HuH-7.5 (cell line): ENCODE measurements around the gene KBTBD12.
"Not testable (repeated sequence)": the region's sequence is repeated elsewhere in the genome, so short reads cannot be mapped to it uniquely, and the experiment has no call there.

ENCODE experiments used
- DNase-seq: peaks from one replicate; pipeline ENCODE4 v3.0.0; 2011; ENCODE audit warnings: low spot score

The KBTBD12 gene, protein sequence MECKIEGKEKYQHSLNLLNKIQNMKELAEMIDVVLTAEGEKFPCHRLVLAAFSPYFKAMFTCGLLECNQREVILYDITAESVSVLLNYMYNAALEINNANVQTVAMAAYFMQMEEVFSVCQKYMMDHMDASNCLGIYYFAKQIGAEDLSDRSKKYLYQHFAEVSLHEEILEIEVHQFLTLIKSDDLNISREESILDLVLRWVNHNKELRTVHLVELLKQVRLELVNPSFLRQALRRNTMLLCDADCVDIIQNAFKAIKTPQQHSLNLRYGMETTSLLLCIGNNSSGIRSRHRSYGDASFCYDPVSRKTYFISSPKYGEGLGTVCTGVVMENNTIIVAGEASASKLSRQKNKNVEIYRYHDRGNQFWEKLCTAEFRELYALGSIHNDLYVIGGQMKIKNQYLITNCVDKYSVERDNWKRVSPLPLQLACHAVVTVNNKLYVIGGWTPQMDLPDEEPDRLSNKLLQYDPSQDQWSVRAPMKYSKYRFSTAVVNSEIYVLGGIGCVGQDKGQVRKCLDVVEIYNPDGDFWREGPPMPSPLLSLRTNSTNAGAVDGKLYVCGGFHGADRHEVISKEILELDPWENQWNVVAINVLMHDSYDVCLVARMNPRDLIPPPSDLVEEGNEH

DNA sequence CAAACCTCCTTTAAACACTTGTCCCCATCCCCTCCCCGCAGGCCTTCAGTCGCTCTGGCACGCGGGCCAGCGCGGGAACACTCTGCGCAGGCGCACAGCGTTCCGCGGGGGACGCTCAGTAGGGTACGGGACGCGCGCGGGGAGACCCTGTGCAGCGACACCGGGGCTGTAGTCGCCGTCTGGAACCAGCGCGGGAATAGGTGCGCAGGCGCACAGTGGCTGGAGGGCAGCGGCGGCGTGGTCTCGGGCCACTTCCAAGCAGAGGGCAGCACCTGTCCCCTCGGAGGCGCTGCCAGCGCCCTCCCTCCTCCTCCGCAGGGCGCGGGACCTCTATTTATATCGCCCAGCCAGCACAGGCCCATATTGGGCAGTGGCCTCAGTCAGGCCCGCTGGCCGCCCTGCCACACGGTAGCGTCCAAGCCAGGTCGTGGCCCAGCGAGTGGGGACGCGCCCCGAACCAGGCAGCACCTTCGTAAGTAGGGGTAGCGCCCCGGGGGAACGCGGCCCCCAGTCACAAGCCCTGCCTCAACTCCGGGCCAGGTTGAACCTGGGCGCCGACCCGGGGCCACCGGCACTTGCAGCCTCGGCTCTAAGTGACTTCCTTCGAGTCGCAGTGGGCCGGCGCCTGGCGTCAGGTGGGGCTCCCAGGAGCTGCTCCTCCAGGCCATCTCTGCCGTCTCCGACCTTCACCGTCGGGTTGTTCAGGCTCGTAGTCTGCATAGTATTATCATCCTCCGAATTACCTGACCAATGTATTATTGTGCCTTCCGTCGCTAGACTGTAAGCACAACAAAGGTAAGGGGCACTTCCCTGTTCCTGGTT lies at the start of gene KBTBD12:
Gene KBTBD12 (plus strand): TSS at position 118 of the 822 bp plus-strand sequence. CDS start 7,830 bp downstream, outside the sequence.
- no peak for DNase-seq

DNA sequence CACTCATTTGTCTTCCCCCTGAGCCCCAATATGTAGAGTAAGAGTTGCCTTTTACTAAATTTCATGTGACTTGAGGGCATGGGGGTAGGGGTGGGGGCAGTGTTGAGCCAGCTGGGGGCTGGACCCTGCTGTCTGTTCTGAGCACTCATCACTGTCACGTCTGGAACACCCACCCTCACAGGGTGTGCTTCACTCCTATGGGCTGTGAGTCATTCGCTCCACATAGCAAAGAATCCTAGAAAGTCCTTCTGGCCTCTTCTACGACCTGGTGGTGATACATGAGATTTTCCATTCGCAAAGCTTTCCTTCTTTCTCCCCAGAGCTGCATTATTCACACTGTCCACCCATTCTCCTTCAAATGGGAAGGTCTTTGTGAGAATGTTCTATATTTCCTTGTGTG lies 49.1 kb upstream of the KBTBD12 start:
- DNase-seq, result no peak

DNA sequence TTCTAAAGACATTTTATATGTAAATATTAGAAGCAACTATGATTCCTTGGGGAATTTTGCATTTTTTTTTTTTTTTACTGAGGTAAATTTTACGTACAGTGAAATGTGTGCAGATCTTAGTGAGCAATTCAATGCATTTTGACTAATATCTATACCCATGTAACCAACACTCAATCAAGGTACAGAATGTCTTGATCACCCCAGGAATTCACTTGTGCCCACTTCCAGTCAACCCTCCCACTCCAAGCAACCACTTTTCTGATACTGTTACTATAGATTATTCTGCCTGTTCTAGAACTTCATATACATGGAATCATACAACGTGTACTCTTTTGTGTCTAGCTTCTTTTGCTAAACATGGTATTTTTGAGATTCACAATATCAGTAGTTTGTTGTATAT lies 47.6 kb upstream of the KBTBD12 start:
- DNase-seq, result no peak

DNA sequence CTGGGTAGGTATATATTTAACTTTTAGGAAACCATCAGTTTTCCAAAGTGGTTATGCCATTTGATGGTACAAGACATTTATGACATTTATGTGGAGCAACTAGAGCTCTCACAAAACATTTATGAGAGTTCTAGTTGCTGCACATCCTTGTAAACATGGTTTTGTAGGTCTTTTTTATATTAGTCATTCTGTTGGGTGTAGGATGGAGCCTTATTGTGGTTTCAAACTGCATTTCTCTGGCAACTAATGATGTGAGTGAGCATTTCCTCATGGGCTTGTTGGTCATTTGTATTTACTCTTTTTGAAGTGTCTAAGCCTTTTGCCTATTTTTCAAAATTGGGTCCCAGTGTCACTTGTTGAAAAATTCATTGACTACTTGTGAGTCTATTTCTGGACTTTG lies 47.0 kb upstream of the KBTBD12 start:
- no peak for DNase-seq

DNA sequence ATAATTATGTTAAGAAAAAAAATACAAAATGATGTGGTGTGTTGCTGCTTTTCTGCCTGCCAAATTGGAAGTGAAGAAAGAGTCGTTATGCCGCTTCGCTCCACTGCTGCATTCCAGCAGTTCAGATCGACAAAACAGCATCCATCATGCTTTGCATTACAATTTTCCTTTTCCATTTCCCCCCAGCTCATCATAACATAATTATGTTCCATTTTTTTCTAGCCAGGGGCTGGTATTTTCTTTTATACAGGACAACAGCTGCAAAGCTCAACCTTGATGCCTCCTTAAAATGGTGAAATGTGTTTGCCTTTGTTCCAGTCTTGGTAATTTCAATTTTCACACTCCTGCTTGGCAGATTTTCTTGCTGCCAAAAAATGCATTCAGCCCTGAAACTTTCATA lies 44.9 kb upstream of the KBTBD12 start:
- DNase-seq, result no peak

DNA sequence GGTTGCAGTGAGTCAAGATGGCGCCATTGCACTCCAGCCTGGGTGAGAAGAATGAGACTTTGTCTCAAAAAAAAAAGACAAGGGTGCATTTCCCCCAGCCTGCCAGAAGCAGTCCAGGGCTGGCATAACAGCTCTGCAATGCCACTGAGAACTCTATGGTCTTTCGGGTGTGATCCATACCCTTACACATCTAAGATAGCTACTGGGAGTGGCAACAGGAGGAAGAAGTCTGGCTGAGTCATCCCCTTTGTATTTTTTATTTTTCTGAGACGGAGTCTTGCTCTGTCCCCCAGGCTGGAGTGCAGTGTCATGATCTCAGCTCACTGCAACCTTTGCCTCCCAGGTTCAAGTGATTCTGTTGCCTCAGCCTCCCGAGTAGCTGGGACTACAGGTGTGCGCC lies 40.9 kb upstream of the KBTBD12 start:
- DNase-seq, result not testable (repeated sequence)

DNA sequence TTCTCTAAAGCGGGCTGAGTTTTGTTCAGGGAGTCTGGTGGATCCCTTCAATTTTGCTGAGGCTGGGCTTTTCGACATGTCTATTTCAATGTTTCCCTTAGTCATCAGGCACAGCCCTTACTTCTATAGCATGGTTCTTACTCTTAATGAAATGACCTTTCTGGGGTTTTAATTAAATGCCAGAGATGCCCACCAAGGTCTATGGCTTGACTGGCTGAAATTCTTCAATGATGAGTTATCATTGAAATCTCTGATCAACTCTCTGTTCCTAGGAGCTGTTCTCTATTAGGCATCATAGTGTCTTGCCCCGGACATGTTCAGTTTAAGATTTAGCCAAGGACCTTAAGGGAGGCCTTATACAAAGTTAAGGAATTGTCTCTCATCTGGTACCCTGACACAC lies 33.4 kb upstream of the KBTBD12 start:
- DNase-seq, result no peak

DNA sequence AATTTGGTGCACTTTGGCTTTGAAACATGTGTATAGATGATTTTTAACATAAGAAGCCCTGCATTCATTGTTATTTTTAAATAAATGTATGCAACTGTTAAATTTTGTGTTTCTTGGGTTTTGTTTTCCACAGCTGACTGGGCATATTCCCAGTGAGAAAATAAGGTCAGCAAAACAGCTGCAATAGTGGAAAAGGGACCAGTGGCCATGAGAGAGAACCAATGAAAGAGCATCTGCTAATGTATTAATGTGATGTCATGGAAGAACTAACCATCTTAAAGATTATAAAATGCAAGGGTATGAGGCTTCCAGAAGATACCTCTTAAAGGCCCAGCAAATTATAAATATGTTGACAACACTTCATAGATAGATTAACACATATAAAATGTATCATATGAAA lies 31.0 kb upstream of the KBTBD12 start:
- no peak for DNase-seq

DNA sequence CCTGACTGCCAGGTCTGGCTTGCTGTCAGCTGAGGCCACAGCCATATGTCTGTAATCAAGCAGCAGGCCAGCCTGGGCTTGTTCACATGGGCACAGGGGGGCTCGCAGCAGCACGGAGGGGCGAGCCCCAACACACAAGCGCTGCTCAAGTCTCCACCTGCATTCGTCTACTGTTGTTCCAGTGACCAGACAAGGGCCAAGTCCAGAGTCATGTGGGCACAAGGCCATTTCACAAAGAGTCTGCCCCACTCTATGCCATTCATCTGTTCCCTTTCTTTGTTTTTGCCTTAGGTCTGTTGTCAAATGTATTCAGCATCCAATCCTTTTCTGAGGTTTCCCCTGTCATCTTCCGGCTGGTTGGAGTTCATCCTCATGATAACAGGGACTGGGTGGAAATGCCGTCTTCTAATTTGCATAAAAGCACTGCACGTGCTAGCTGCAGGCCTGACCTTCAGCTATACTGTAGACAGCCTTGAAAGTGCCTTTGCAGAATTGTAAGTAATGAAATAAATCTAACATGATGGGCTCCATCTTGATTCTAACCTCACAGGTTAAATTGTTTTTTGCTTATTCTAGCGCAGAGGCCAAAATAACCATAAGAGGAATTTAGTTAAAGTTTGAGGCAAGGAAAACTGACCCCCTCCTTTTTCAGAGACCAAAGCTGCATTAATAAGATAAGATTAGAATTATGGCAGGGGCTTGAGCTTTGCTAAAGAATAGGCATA lies 28.6 kb upstream of the KBTBD12 start:
- DNase-seq, result no peak

DNA sequence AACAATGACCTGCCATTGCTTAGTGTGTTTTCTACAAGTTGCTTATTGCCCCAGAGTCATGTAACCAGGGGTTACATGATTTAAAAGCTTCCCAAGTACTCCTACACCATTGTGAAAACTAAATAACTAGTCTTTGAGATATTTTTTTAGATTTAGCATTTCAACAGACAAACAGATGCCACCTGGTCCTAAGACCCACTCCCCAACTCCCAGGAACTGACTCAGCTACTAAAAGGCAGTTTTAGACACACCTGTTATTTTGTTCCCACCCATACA lies 28.1 kb upstream of the KBTBD12 start:
- DNase-seq, result no peak

DNA sequence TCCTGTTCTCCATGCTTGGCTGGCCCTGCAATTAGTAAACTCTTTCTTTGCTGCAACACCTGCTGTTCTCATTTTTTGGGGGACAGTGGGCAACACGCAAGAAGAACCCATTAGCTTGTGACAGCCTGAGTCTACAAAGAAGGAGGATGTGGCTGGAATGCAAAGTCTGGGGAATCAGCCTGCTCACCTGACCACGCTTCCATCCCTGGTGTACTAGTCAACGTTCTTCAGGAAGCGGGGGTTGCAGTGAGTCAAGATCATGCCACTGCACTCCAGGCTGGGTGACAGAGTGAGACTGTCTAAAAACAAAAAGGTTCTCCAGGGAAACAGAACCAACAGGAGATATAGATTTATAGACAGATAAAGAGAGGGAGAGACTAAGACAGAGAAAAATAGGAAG lies 27.7 kb upstream of the KBTBD12 start:
- DNase-seq, result no peak

DNA sequence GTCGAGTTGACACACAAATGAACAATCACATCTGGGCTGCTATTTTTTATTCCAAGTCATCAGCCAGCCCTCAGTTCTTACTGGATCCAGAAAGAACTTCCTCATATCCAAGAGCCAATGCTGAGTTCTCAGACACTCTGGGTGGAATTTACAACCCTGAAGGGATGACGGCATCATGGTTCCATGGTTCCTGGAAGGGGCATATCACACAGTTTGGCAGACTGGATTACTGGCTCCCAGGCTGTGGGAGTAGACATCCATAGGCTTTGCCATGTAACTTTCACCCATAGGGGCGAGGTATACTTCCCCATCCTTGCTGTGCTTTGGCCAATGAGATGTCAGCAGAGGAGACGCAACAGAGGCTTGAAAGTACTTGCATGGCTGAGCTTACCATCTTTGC lies 26.9 kb upstream of the KBTBD12 start:
- DNase-seq, result no peak

DNA sequence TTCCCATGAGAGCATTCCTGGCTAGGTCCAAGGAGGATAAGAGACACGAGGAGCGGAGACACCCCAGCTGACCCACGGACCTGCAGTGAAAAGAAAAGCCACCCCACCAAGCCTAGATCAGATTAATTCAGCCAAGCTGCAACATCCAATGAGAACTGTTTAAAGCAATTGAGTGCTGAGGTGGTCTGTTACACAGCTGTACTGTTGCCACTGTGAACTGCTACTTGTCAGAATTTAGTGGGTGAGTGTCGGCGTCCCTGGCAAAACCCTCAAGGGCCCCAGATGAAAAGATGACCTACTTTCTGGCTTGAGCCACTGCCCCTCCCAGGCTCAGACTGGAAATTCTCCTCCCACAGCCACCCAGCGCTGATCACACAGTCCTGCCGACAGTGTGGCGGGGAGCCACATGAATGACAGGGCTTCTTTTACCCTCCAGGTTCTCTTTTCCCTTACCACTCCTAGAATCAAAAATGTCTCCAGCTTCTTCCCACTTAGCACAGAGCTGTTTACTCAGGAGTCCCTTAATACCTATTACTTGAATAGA lies 26.4 kb upstream of the KBTBD12 start:
- DNase-seq, result no peak

DNA sequence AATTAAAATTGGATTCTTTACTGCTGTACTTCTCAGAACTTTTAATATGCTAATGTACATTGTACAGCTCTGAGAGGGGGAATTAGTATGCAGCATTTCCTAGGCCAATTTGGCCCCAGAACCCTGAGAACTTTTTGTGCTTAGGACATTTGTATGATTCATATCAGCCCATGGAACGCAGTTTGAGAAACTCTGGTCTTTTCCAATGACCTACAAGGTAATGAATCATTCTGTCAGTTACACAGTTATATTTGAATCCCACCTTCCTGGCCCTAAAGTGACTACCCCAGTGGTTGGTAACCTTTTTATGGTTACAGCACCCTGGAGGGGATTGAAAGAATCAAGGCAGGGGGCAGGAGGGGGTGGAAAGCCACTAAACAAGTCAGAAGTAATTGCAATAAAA lies 25.6 kb upstream of the KBTBD12 start:
- DNase-seq, result no peak

DNA sequence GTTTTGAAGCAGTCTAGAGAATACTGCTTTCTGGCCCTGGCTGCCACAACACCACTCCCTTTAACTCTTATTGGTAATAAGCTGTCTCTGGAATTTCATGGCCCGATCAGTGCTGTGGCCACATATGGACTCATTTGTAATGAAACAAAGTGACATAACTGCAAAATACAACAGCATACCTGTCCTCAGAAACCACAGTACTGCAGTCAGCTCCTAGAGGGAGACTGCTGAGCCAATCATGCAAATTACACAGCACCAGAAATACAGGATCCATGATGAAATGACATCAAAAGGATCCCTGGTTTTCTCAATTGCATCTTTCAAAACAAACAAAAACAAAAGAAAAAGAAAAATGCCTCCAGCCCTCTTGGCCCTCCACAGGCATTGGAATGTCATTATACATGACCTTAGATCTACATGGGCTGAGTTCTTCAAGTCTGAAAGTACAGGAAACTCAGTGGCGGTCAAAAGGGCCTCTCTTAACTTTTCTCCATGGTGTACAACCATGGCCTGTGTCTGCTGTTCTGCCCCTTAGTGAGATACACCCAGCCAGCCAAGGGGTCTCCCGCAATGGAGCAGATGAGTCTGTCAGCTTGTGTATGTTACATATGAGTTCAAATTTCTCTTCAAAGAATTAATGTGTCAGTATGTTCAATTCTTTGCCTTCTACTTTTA lies 24.9 kb upstream of the KBTBD12 start:
- no peak for DNase-seq

DNA sequence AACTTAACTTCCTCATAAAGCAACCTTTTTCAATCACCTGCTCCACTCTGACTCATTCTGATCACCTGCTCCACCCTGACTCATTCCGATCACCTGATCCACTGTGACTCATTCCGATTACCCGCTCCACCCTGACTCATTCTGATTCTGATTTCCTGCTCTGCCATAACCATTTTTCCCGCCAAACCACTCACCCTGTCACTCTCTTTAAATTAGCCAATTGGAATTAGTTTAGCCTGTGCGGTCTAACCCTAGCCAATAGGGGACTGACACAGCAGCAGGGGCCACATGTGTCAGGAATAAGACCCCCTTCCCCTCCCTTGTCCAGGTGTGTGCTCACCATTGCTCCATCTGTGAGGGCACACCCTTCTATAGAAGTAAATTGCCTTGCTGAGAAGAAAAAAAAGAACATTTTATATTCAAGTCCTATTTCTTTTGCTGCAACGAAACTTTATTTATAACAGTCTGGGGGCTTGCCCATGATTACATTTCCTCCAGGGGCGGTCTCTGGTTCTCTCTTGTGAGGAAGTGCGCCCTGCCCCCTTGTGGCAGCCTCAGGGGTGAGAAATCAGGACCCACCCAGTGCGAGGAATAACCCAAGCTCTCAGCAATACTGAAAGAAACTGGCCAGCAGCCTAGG lies 24.3 kb upstream of the KBTBD12 start:
- DNase-seq, result not testable (repeated sequence)

DNA sequence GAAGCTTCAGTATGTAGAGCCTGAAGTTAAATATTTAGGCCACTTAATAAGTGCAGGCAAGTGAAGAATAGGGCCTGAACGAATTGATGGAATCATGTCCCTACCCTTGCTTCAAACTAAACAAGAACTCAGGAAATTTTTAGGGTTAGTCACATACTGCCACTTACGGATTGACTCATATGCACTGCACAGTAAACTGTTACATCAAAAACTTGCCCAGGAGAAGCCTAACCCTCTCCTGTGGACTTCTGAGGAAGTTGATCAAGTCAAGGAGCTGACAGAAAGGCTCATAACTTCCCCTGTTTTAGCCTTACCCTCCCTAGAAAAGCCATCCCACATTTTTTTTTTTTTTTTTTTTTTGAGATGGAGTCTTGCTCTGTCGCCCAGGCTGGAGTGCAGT lies 20.6 kb upstream of the KBTBD12 start:
- DNase-seq, result no peak

DNA sequence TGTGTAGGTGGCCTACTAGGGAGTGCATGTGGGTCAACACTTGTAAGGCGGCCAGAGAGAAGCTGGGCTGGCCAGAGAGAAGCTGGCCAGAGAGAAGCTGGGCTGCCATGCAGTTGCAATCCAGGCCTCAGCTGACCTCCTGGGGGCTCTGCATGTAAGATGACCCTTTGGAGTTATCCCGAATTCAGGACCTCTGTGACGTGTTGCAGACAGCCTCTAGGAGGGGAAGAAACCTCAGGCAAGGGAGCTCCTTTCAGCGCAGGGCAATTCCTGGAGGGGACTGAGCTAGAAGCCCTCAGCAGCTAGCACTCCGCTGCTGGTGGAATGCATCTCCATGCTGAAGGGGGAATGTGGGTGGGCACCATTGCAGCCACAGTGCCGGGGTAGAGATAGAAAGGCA lies 15.8 kb upstream of the KBTBD12 start:
- no peak for DNase-seq

DNA sequence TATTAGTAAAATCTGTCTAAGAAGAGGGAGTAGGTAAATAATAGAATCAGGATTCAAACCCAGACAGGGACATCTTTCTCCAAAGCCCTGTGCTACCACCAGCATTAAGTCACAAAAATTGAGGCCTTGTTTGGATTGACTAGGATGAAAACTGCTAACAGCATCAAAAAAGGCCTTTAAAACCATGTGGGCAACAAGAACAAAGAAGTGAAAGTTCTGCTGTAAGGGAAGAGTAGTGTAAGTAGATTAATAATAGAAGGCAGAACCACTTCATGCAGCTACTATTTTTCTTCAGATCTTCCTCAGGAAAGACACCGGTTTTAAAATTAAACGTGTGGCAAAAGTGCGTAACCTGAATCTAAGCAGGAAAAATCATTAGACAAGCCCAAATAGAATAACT lies 15.3 kb upstream of the KBTBD12 start:
- no peak for DNase-seq

DNA sequence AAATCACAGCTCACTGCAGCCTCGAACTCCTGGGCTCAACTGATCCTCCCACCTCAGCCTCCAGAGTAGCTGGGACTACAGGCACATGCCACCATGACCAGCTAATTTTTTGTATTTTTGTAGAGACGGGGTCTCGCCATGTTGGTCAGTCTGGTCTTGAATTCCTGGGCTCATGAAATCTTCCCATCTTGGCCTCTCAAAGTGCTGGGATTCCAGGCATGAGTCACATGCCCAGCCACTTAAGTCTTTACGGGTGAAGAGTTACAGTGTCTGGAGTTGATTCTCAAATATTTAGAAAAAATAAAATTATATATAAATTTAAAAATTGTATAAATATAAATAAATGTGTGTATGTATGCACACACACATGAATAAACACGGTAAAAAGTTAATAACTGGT lies 14.5 kb upstream of the KBTBD12 start:
- no peak for DNase-seq

DNA sequence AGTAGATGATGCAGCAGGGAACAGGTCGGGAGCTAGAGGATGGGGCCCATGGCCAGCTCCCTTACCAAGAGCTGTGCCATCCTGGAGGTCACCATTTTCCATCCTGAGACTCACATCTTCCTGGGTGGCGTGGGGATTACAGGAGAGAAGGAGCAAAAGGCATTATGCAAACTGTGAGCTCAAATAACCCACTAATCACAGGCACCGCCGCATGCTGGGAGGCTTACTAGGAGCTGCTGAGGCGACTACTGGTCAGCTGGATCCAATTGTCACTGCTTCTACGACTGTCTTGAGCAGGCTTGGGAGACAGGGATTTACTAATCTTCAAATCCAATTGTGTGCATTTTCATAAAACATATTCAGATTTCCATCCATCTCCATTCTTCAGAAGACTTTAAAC lies 12.5 kb upstream of the KBTBD12 start:
- DNase-seq, result no peak
